Natural killer cell (primary cell): ENCODE measurements around the gene TMEM131. TPM values are rescaled to one million over a fixed set of nuclear protein-coding genes. Genes with fewer than 3 reads are reported as not detected.

Experiments used
- ATAC-seq, 3 donors: fragments of 150-1000 bp in 2 of 3; fragments of 200-7000 bp in 1 of 3; cut with Tn5 transposase; 1 replicate in 1 of 3; 2 replicates in 2 of 3; pipeline ENCODE4 v1.10.0; 2021; ENCODE audit warnings: mild to moderate bottlenecking in 2 of 3, moderate library complexity in 2 of 3
- DNase-seq, 2 donors: peaks; one replicate each; pipeline versions ENCODE4 v3.0.0 to v3.0.0-alpha.2; 2013 to 2021; ENCODE audit warnings: mixed read lengths in 1 of 2
- H3K27ac ChIP-seq: one replicate; pipeline ENCODE4 v1.5.1; 2013; ENCODE audit warnings: mild to moderate bottlenecking, low read length
- H3K27me3 ChIP-seq: one replicate; pipeline ENCODE4 v1.6.1; 2013; ENCODE audit warnings: low read length; ENCODE audit not compliant: control insufficient read depth, insufficient read depth
- H3K36me3 ChIP-seq: one replicate; pipeline ENCODE4 v1.6.1; 2013; ENCODE audit warnings: low read length; ENCODE audit not compliant: control insufficient read depth, insufficient read depth
- H3K4me1 ChIP-seq: one replicate; pipeline ENCODE4 v1.6.1; 2013; ENCODE audit warnings: low read length; ENCODE audit not compliant: control insufficient read depth, insufficient read depth
- H3K4me3 ChIP-seq: one replicate; pipeline ENCODE4 v1.5.1; 2013; ENCODE audit warnings: low read length
- H3K9me3 ChIP-seq: one replicate; pipeline ENCODE4 v1.6.1; 2013; ENCODE audit warnings: low read length; ENCODE audit not compliant: control insufficient read depth, insufficient read depth
- H3K27ac Mint-ChIP-seq, 2 donors: one replicate each; pipeline ENCODE4 v1.8.0; 2022; ENCODE audit warnings: mild to moderate bottlenecking in 2 of 2, mixed read lengths in 2 of 2, moderate library complexity in 1 of 2
- H3K27me3 Mint-ChIP-seq, 2 donors: one replicate each; pipeline ENCODE4 v1.8.0; 2022; ENCODE audit warnings: low read depth in 2 of 2, mixed read lengths in 2 of 2
- H3K36me3 Mint-ChIP-seq: one replicate; pipeline ENCODE4 v1.8.0; 2022; ENCODE audit warnings: mixed read lengths
- H3K4me1 Mint-ChIP-seq, 2 donors: one replicate each; pipeline ENCODE4 v1.8.0; 2022; ENCODE audit warnings: mixed read lengths in 2 of 2
- H3K4me3 Mint-ChIP-seq: one replicate; pipeline ENCODE4 v1.8.0; 2022; ENCODE audit warnings: mild to moderate bottlenecking, moderate library complexity, mixed read lengths
- H3K9me3 Mint-ChIP-seq, 2 donors: one replicate each; pipeline ENCODE4 v1.8.0; 2022; ENCODE audit warnings: mixed read lengths in 2 of 2
- CTCF ChIP-seq: fragments of 200-600 bp; IDR thresholded peaks from one replicate; pipeline ENCODE4 v1.8.0; 2022; ENCODE audit warnings: antibody characterized with exemption
- WGBS: methylation state at CpG from one replicate; pipeline ENCODE4 v1.1.7; 2013; ENCODE audit warnings: missing lambda C conversion rate; ENCODE audit not compliant: insufficient coverage; 5-methylcytosine and 5-hydroxymethylcytosine counted together
- intact Hi-C: fragments of 100-400 bp; cut with micrococcal nuclease; formaldehyde crosslinking; loops from one replicate; pipeline ENCODE4 v1.14.2; 2022
- total RNA-seq, 4 donors: library from RNA; stranded (reverse); fragments of 120-200 nt in 1 of 4; gene quantifications; one replicate each; pipeline versions ENCODE4 v1.2.3 to v1.2.4, GENCODE V29; 2013 to 2022

Gene TMEM131
- total RNA-seq, 3 donors from 2014 or later (not counting 1 experiment from before 2014, with no cell fraction given) = 44.8 to 72.1 (median 67.1) TPM

GRCh38 chr2:97728091-97728731 is 267.5 kb downstream of the TMEM131 start:
- intact Hi-C loops = loop anchor here (2.0 kb wide), 1 partner anchor 15 kb away; the partner anchor contains the start of gene ZAP70
- peak overlapping the region; percentile 24 for H3K27ac ChIP-seq
- Mint-ChIP-seq H3K9me3 (no peaks in the 10 kb centered on the region), H3K4me1 (peaks cover 82 to 92% of the 10 kb centered on the region in 2 donors), H3K36me3 (peaks cover 8% of the 10 kb centered on the region), H3K27me3 (no peaks in the 10 kb centered on the region), H3K4me3 (peak overlapping the region; percentile 63), H3K27ac (peak overlapping the region; percentile 90 to 97)
- H3K4me3 ChIP-seq = no peak overlapping the region
- ATAC-seq (peak; percentile 72 to 91 (median 89)), DNase-seq (peak in 1 of 2 donors; percentile 39)
- 47% methylated on average over 12 of the region's 12 CpGs for WGBS
- peaks cover 6% of the 10 kb centered on the region for H3K9me3 ChIP-seq
- no peak for TF ChIP-seq CTCF
- H3K27me3 ChIP-seq = no peaks in the 10 kb centered on the region
- peaks cover 84% of the 10 kb centered on the region for H3K36me3 ChIP-seq
- H3K4me1 ChIP-seq = peaks cover 94% of the 10 kb centered on the region

GRCh38 chr2:97727296-97727695 is 268.5 kb downstream of the TMEM131 start:
- Mint-ChIP-seq H3K27me3 (no peaks in the 10 kb centered on the region), H3K9me3 (no peaks in the 10 kb centered on the region), H3K4me1 (peaks cover 85 to 95% of the 10 kb centered on the region in 2 donors), H3K36me3 (peaks cover 8% of the 10 kb centered on the region), H3K27ac (peak overlapping the region; percentile 90 to 97), H3K4me3 (peak overlapping the region; percentile 63)
- TF ChIP-seq CTCF = no peak
- Histone ChIP-seq H3K27ac (peak overlapping the region; percentile 9), H3K4me3 (no peak overlapping the region), H3K4me1 (peaks cover 93% of the 10 kb centered on the region), H3K27me3 (no peaks in the 10 kb centered on the region), H3K36me3 (peaks cover 85% of the 10 kb centered on the region), H3K9me3 (peaks cover 6% of the 10 kb centered on the region)
- WGBS = 91% methylated on average over 7 of the region's 7 CpGs
- intact Hi-C loops = no loop called here
- ATAC-seq = no peak
- no peak for DNase-seq

DNA sequence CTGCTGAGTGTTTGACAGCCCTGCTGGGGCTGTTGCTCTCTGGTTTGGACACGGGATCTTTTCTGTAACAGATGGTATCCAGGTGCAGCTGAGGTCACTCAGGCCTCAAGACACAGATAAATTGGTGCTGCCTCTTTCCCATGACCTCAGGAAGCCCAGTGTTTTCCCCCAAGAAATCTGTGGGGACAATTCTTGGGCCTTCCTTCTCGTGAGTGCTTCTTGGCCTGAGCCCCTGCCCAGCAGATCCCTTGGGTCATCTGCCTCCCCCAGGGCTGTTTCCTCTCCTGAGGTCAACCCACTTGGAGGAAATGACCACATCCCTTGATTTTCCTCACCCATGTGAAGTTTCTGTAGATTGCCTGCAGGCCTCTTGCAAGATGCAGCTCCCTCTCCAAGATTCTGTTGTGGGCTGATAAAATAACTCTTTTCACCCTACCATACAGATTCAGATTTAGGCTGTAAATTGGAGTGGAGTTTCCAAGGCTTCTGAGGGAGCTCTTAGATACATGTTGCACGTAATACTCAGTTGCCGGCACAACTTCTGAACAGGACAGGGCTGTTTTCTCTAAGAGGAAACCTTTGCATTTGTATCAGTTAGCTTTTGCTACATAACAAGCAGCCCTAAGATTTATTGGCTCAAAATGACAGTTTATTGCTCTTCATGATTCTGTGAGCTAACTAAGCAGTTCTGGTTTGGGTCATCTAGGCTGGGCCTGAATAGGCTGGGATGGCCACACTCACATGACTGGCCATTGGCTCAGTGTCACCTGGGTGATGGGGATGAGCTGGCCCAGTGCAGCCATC is 269.3 kb downstream of the TMEM131 start:
- no peak for TF ChIP-seq CTCF
- Mint-ChIP-seq H3K4me1 (peaks cover 82 to 90% of the 10 kb centered on the region in 2 donors), H3K4me3 (no peak overlapping the region), H3K27me3 (no peaks in the 10 kb centered on the region), H3K36me3 (peaks cover 8% of the 10 kb centered on the region), H3K9me3 (no peaks in the 10 kb centered on the region), H3K27ac (peak overlapping the region; percentile 90 to 97)
- H3K27me3 ChIP-seq = no peaks in the 10 kb centered on the region
- ATAC-seq (no peak), DNase-seq (no peak)
- peak overlapping the region; percentile 6 for H3K27ac ChIP-seq
- no peak overlapping the region for H3K4me3 ChIP-seq
- 59% methylated on average over 4 of the region's 4 CpGs for WGBS
- peaks cover 93% of the 10 kb centered on the region for H3K4me1 ChIP-seq
- intact Hi-C loops = no loop called here
- H3K9me3 ChIP-seq = peaks cover 6% of the 10 kb centered on the region
- peaks cover 81% of the 10 kb centered on the region for H3K36me3 ChIP-seq
